ENCODE measurements around the gene SHC1.
"Not testable (repeated sequence)": the region's sequence is repeated elsewhere in the genome, so short reads cannot be mapped to it uniquely, and the experiment has no call there.

Gene SHC1

GRCh38 chr1:154994269-154994587 lies 23.7 kb upstream of the SHC1 start:
- DNase-seq, result no peak

- no peak for DNase-seq
Observed at GRCh38 chr1:154993572-154994268, 23.2 kb upstream of the SHC1 start, which contains the start of gene LENEP. TSS of gene LENEP (plus strand) at chr1:154993586. CDS start at chr1:154993608, 22 bp downstream.

- DNase-seq, result no peak
Observed at GRCh38 chr1:154992721-154993571, 22.4 kb upstream of the SHC1 start.

GRCh38 chr1:154990276-154990675 lies 19.7 kb upstream of the SHC1 start:
- DNase-seq, result no peak

GRCh38 chr1:154989195-154989860 lies 18.8 kb upstream of the SHC1 start:
- DNase-seq, result no peak

GRCh38 chr1:154988058-154988954 lies 17.8 kb upstream of the SHC1 start:
- peak in 1 of 2 experiments; percentile 32 for DNase-seq

GRCh38 chr1:154987326-154987725 lies 16.8 kb upstream of the SHC1 start:
- DNase-seq, result no peak

- not testable (repeated sequence) for DNase-seq
Observed at GRCh38 chr1:154986736-154987135, 16.2 kb upstream of the SHC1 start.

- no peak for DNase-seq
Observed at GRCh38 chr1:154983776-154984466, 13.4 kb upstream of the SHC1 start.

GRCh38 chr1:154982897-154983648 lies 12.5 kb upstream of the SHC1 start, which contains the start of gene FLAD1:
TSS of gene FLAD1 (plus strand) at chr1:154983344. CDS start at chr1:154983695, 351 bp downstream.
- peak; percentile 99 for DNase-seq

- DNase-seq, result no peak
Observed at GRCh38 chr1:154982341-154982740, 11.8 kb upstream of the SHC1 start.

- no peak for DNase-seq
Observed at GRCh38 chr1:154978360-154978759, 7.8 kb upstream of the SHC1 start.

GRCh38 chr1:154977762-154978161 lies 7.2 kb upstream of the SHC1 start:
- DNase-seq, result not testable (repeated sequence)

GRCh38 chr1:154975409-154976059 lies 5.0 kb upstream of the SHC1 start:
- DNase-seq, result peak in 1 of 2 experiments; percentile 23

GRCh38 chr1:154974808-154975408 lies 4.4 kb upstream of the SHC1 start:
- peak; percentile 95 to 96 for DNase-seq

- peak; percentile 99 for DNase-seq
Observed at GRCh38 chr1:154974102-154974807, 3.7 kb upstream of the SHC1 start, which contains the start of gene CKS1B. TSS of gene CKS1B (plus strand) at chr1:154974681. CDS start at chr1:154974746, 65 bp downstream.

GRCh38 chr1:154973344-154974101 lies 3.0 kb upstream of the SHC1 start:
- DNase-seq, result peak; percentile 87 to 91
